Right lobe of liver (tissue), 6 donors: Measurements from ENCODE around the gene UQCRC2. TPM values are rescaled to one million over a fixed set of nuclear protein-coding genes. Genes with fewer than 3 reads are reported as not detected.

Source experiments
- ATAC-seq, 4 donors: fragments of 200-7000 bp; cut with Tn5 transposase; one replicate each; pipeline ENCODE4 v1.9.1; 2020; ENCODE audit warnings: mild to moderate bottlenecking in 4 of 4, moderate library complexity in 4 of 4
- DNase-seq, 3 donors: peaks; one replicate each; pipeline ENCODE4 v3.0.0-alpha.2; 2020
- H3K27ac ChIP-seq, 3 donors: fragments of 200-600 bp; one replicate each; pipeline ENCODE4 v1.8.0; 2022
- H3K27me3 ChIP-seq, 2 donors: fragments of 200-600 bp; one replicate each; pipeline ENCODE4 v1.8.0; 2022
- H3K36me3 ChIP-seq, 4 donors: fragments of 200-600 bp; sonication (generic) in 1 of 4; one replicate each; pipeline versions ENCODE4 v1.5.1 to v1.8.0; 2017 to 2022; ENCODE audit warnings: control low read depth in 1 of 4
- H3K4me1 ChIP-seq, 4 donors: fragments of 200-600 bp; sonication (generic) in 1 of 4; one replicate each; pipeline versions ENCODE4 v1.5.1 to v1.8.0; 2017 to 2022; ENCODE audit warnings: control low read depth in 1 of 4
- H3K4me3 ChIP-seq, 3 donors: fragments of 200-600 bp; one replicate each; pipeline ENCODE4 v1.8.0; 2022
- H3K9me3 ChIP-seq, 4 donors: fragments of 200-600 bp; sonication (generic) in 1 of 4; one replicate each; pipeline versions ENCODE4 v1.5.1 to v1.8.0; 2017 to 2022; ENCODE audit warnings: control low read depth in 1 of 4
- CTCF ChIP-seq, 4 donors: fragments of 200-600 bp in 3 of 4; fragments of 450-650 bp in 1 of 4; IDR thresholded peaks; one replicate each; pipeline versions ENCODE4 v1.5.1 to v1.8.0; 2016 to 2022; ENCODE audit warnings: antibody characterized with exemption in 4 of 4, mild to moderate bottlenecking in 2 of 4
- POLR2A ChIP-seq: fragments of 450-650 bp; IDR thresholded peaks from one replicate; pipeline ENCODE4 v1.6.1; 2017; ENCODE audit warnings: antibody characterized with exemption, mild to moderate bottlenecking
- WGBS: methylation state at CpG from one replicate; pipeline ENCODE4 v1.1.6; 2018; ENCODE audit warnings: low coverage, low lambda C conversion rate; ENCODE audit not compliant: insufficient coverage; ENCODE audit errors: missing lambda C conversion rate; 5-methylcytosine and 5-hydroxymethylcytosine counted together
- intact Hi-C, 2 donors: fragments of 100-400 bp; cut with DNase I; formaldehyde crosslinking; loops; one replicate each; pipeline versions ENCODE4 v1.11.2 to v1.14.1; 2022
- total RNA-seq, 6 experiments: library from RNA; depleted of rRNA in 2 of 6; stranded (reverse); fragments of >200 nt in 2 of 6; fragmentation: NEBNext Ultra II Directional in 3 of 6; extraction: Animal tissue kit (Norgen Biotek cat#: 25700) in 3 of 6; gene quantifications; one replicate each; pipeline versions ENCODE4 v1.1.0 to v1.2.4, GENCODE V29; 2016 to 2023
- donor health status: DM: no; HTN: yes; CAD: no.
- donor health status: DM: no; HTN: no; CAD: no.
- donor health status: DM: no; HTN: no; CAD: no.
- donor health status: DM: no; HTN: yes; CAD: no.
- donor health status: DM: no; HTN: yes; CAD: no.

The UQCRC2 gene
- total RNA-seq, 6 experiments from 2014 or later, result 128 to 214 (median 169) TPM

- DNase-seq (no peak), ATAC-seq (no peak)
- H3K4me3 ChIP-seq, result no peak overlapping the region
- no peak for TF ChIP-seq POLR2A
- TF ChIP-seq CTCF (IDR thresholded peaks at IDR 0.05), result no peak
- no peaks in the 10 kb centered on the region for H3K9me3 ChIP-seq
- intact Hi-C loops, result no loop called here
- H3K27ac ChIP-seq, result no peak overlapping the region
- H3K4me1 ChIP-seq, result no peaks in the 10 kb centered on the region
- peaks cover 0 to 45% (median 24%) of the 10 kb centered on the region in 4 donors for H3K36me3 ChIP-seq
- no peaks in the 10 kb centered on the region for H3K27me3 ChIP-seq
Measured at GRCh38 chr16:21985524-21985923, 32.4 kb downstream of the UQCRC2 start.

- H3K36me3 ChIP-seq, result peaks cover 0 to 33% (median 18%) of the 10 kb centered on the region in 4 donors
- no peak for TF ChIP-seq CTCF (IDR thresholded peaks at IDR 0.05)
- TF ChIP-seq POLR2A, result no peak
- no peak overlapping the region for H3K4me3 ChIP-seq
- 86% methylated on average over 2 of the region's 4 CpGs for WGBS
- no peaks in the 10 kb centered on the region for H3K27me3 ChIP-seq
- ATAC-seq, result no peak
- H3K27ac ChIP-seq, result no peak overlapping the region
- no peak for DNase-seq
- intact Hi-C loops, result no loop called here
- H3K4me1 ChIP-seq, result no peaks in the 10 kb centered on the region
- H3K9me3 ChIP-seq, result no peaks in the 10 kb centered on the region
Measured at GRCh38 chr16:21986692-21987246, 33.6 kb downstream of the UQCRC2 start.

- H3K27me3 ChIP-seq, result no peaks in the 10 kb centered on the region
- no peak for TF ChIP-seq CTCF (IDR thresholded peaks at IDR 0.05)
- no peak for TF ChIP-seq POLR2A
- H3K27ac ChIP-seq, result no peak overlapping the region
- no peaks in the 10 kb centered on the region for H3K9me3 ChIP-seq
- no peaks in the 10 kb centered on the region for H3K4me1 ChIP-seq
- no peak overlapping the region for H3K4me3 ChIP-seq
- peaks cover 0 to 26% (median 14%) of the 10 kb centered on the region in 4 donors for H3K36me3 ChIP-seq
- no peak for ATAC-seq
- no peak for DNase-seq
- 100% methylated on average over 2 of the region's 2 CpGs for WGBS
- intact Hi-C loops, result no loop called here
Measured at GRCh38 chr16:21987498-21987897, 34.3 kb downstream of the UQCRC2 start.

- Histone ChIP-seq H3K4me1 (no peaks in the 10 kb centered on the region), H3K9me3 (no peaks in the 10 kb centered on the region), H3K4me3 (no peak overlapping the region), H3K27ac (no peak overlapping the region), H3K27me3 (no peaks in the 10 kb centered on the region), H3K36me3 (peaks cover 0 to 10% (median 6%) of the 10 kb centered on the region in 4 donors)
- intact Hi-C loops, result no loop called here
- 73% methylated on average over 5 of the region's 5 CpGs for WGBS
- ATAC-seq, result no peak
- DNase-seq, result no peak
- TF ChIP-seq POLR2A, result no peak
- TF ChIP-seq CTCF (IDR thresholded peaks at IDR 0.05), result no peak
Measured at GRCh38 chr16:21989133-21989532, 36.0 kb downstream of the UQCRC2 start.

GRCh38 chr16:21989751-21990150, 36.6 kb downstream of the UQCRC2 start:
- intact Hi-C loops, result no loop called here
- H3K36me3 ChIP-seq, result peaks cover 0 to 5% (median 1%) of the 10 kb centered on the region in 4 donors
- H3K27ac ChIP-seq, result no peak overlapping the region
- H3K9me3 ChIP-seq, result no peaks in the 10 kb centered on the region
- ATAC-seq, result no peak
- TF ChIP-seq POLR2A, result no peak
- no peak for TF ChIP-seq CTCF (IDR thresholded peaks at IDR 0.05)
- no peaks in the 10 kb centered on the region for H3K4me1 ChIP-seq
- WGBS, result no CpG with 5 or more reads among the region's 2 CpGs
- DNase-seq, result no peak
- H3K4me3 ChIP-seq, result no peak overlapping the region
- H3K27me3 ChIP-seq, result no peaks in the 10 kb centered on the region
